Measurements from ENCODE around the gene MAGI1. TPM values are rescaled to one million over a fixed set of nuclear protein-coding genes. Genes with fewer than 3 reads are reported as not detected.
A peak's percentile ranks its signal among the peaks of the same experiment; 100 is the strongest.
"Not testable (repeated sequence)": the region's sequence is repeated elsewhere in the genome, so short reads cannot be mapped to it uniquely, and the experiment has no call there.

Gene MAGI1
- total RNA-seq, 1 experiment from 2014 or later = 0.88 TPM

GRCh38 chr3:65873869-65874268, 164.8 kb downstream of the MAGI1 start:
- in situ Hi-C loops (cut with HindIII; ENCODE audit: low pct_unique_long_range_greater_than_20kb, low sequenced_read_pairs) = no loop called here
- no peak for DNase-seq (ENCODE audit: low read depth)

- in situ Hi-C loops (cut with HindIII; ENCODE audit: low pct_unique_long_range_greater_than_20kb, low sequenced_read_pairs) = no loop called here
These were observed 165.7 kb downstream of the MAGI1 start for GRCh38 chr3:65873028-65873427.

GRCh38 chr3:65871305-65872141, 167.2 kb downstream of the MAGI1 start:
- DNase-seq (ENCODE audit: low read depth) = no peak
- in situ Hi-C loops (cut with HindIII; ENCODE audit: low pct_unique_long_range_greater_than_20kb, low sequenced_read_pairs) = no loop called here

More at GRCh38 chr3:65873028-65873427, 165.7 kb downstream of the MAGI1 start:
- DNase-seq (ENCODE audit: low read depth) = no peak

GRCh38 chr3:65869798-65870197, 168.9 kb downstream of the MAGI1 start:
- no peak for DNase-seq (ENCODE audit: low read depth)
- in situ Hi-C loops (cut with HindIII; ENCODE audit: low pct_unique_long_range_greater_than_20kb, low sequenced_read_pairs) = no loop called here

- in situ Hi-C loops (cut with HindIII; ENCODE audit: low pct_unique_long_range_greater_than_20kb, low sequenced_read_pairs) = no loop called here
- no peak for DNase-seq (ENCODE audit: low read depth)
These were observed 171.1 kb downstream of the MAGI1 start for GRCh38 chr3:65867463-65868210.

GRCh38 chr3:65864357-65864904, 174.3 kb downstream of the MAGI1 start:
- in situ Hi-C loops (cut with HindIII; ENCODE audit: low pct_unique_long_range_greater_than_20kb, low sequenced_read_pairs) = no loop called here
- no peak for DNase-seq (ENCODE audit: low read depth)

GRCh38 chr3:65861718-65862117, 177.0 kb downstream of the MAGI1 start:
- no peak for DNase-seq (ENCODE audit: low read depth)
- in situ Hi-C loops (cut with HindIII; ENCODE audit: low pct_unique_long_range_greater_than_20kb, low sequenced_read_pairs) = no loop called here

GRCh38 chr3:65859612-65860011, 179.1 kb downstream of the MAGI1 start:
- in situ Hi-C loops (cut with HindIII; ENCODE audit: low pct_unique_long_range_greater_than_20kb, low sequenced_read_pairs) = not testable (repeated sequence)

GRCh38 chr3:65858749-65859148, 180.0 kb downstream of the MAGI1 start:
- in situ Hi-C loops (cut with HindIII; ENCODE audit: low pct_unique_long_range_greater_than_20kb, low sequenced_read_pairs) = no loop called here

More at GRCh38 chr3:65859612-65860011, 179.1 kb downstream of the MAGI1 start:
- DNase-seq (ENCODE audit: low read depth) = not testable (repeated sequence)

GRCh38 chr3:65857327-65857726, 181.4 kb downstream of the MAGI1 start:
- in situ Hi-C loops (cut with HindIII; ENCODE audit: low pct_unique_long_range_greater_than_20kb, low sequenced_read_pairs) = no loop called here
- DNase-seq (ENCODE audit: low read depth) = no peak

More at GRCh38 chr3:65858749-65859148, 180.0 kb downstream of the MAGI1 start:
- DNase-seq (ENCODE audit: low read depth) = no peak

- in situ Hi-C loops (cut with HindIII; ENCODE audit: low pct_unique_long_range_greater_than_20kb, low sequenced_read_pairs) = no loop called here
- DNase-seq (ENCODE audit: low read depth) = no peak
These were observed 181.8 kb downstream of the MAGI1 start for GRCh38 chr3:65856907-65857306.

- in situ Hi-C loops (cut with HindIII; ENCODE audit: low pct_unique_long_range_greater_than_20kb, low sequenced_read_pairs) = no loop called here
These were observed 183.2 kb downstream of the MAGI1 start for GRCh38 chr3:65855370-65856100.

GRCh38 chr3:65854606-65855304, 184.0 kb downstream of the MAGI1 start:
- DNase-seq (ENCODE audit: low read depth) = peak; percentile 56
- in situ Hi-C loops (cut with HindIII; ENCODE audit: low pct_unique_long_range_greater_than_20kb, low sequenced_read_pairs) = no loop called here

More at GRCh38 chr3:65855370-65856100, 183.2 kb downstream of the MAGI1 start:
- DNase-seq (ENCODE audit: low read depth) = peak; percentile 27

- DNase-seq (ENCODE audit: low read depth) = no peak
- in situ Hi-C loops (cut with HindIII; ENCODE audit: low pct_unique_long_range_greater_than_20kb, low sequenced_read_pairs) = no loop called here
These were observed 186.9 kb downstream of the MAGI1 start for GRCh38 chr3:65851827-65852226.

GRCh38 chr3:65850261-65850660, 188.5 kb downstream of the MAGI1 start:
- no peak for DNase-seq (ENCODE audit: low read depth)
- in situ Hi-C loops (cut with HindIII; ENCODE audit: low pct_unique_long_range_greater_than_20kb, low sequenced_read_pairs) = no loop called here

GRCh38 chr3:65848024-65848423, 190.7 kb downstream of the MAGI1 start:
- DNase-seq (ENCODE audit: low read depth) = no peak
- in situ Hi-C loops (cut with HindIII; ENCODE audit: low pct_unique_long_range_greater_than_20kb, low sequenced_read_pairs) = no loop called here

GRCh38 chr3:65846936-65847335, 191.8 kb downstream of the MAGI1 start:
- no peak for DNase-seq (ENCODE audit: low read depth)
- in situ Hi-C loops (cut with HindIII; ENCODE audit: low pct_unique_long_range_greater_than_20kb, low sequenced_read_pairs) = no loop called here

- no peak for DNase-seq (ENCODE audit: low read depth)
- in situ Hi-C loops (cut with HindIII; ENCODE audit: low pct_unique_long_range_greater_than_20kb, low sequenced_read_pairs) = no loop called here
These were observed 194.3 kb downstream of the MAGI1 start for GRCh38 chr3:65844370-65844769.
